ENCODE measurements around the gene TMEFF2. TPM values are rescaled to one million over a fixed set of nuclear protein-coding genes. Genes with fewer than 3 reads are reported as not detected.

The TMEFF2 gene
- total and polyA plus RNA-seq, 2 of the 4 experiments (the other 2 are of a cell fraction), result 1.3 to 3.0 TPM

GRCh38 chr2:192072778-192073177 lies 122.0 kb downstream of the TMEFF2 start:
- Histone ChIP-seq H3K56ac (ENCODE audit: extremely low read depth, insufficient read depth, low read length) (no peak overlapping the region), H4K5ac (ENCODE audit: low read depth, low read length) (no peak overlapping the region), H3K14ac (replicated peaks; ENCODE audit: low read depth, low read length) (no peak overlapping the region), H3K9me1 (ENCODE audit: insufficient read depth, low read length) (no peaks in the 10 kb centered on the region; the same call in 1 of the 2 replicates), H4K20me1 (ENCODE audit: insufficient read depth, low read length) (no peaks in the 10 kb centered on the region), H2BK15ac (ENCODE audit: low read depth, low read length) (no peak overlapping the region), H4K8ac (ENCODE audit: low read depth in 2 of 2, low read length in 2 of 2) (no peak overlapping the region), H2AK5ac (ENCODE audit: low read depth, low read length) (no peak overlapping the region), H3K23ac (ENCODE audit: low read depth, low read length) (no peak overlapping the region), H3K4ac (ENCODE audit: low read depth, low read length) (no peak overlapping the region), H3K9me3 (ENCODE audit: control insufficient read depth, insufficient read depth, low read length) (no peaks in the 10 kb centered on the region), H2AK9ac (replicated peaks; ENCODE audit: low read depth, low read length, poor library complexity) (no peak overlapping the region), H3K27me3 (ENCODE audit: control insufficient read depth, insufficient read depth, low read length) (no peaks in the 10 kb centered on the region), H3K18ac (ENCODE audit: low read depth, low read length) (no peak overlapping the region), H3K36me3 (ENCODE audit: control insufficient read depth, insufficient read depth, low read length) (no peaks in the 10 kb centered on the region), H3K9ac (ENCODE audit: low read depth, low read length) (no peak overlapping the region), H3K4me3 (ENCODE audit: insufficient read depth, low read depth, low read length) (no peak overlapping the region), H3K4me2 (ENCODE audit: low read depth, low read length) (no peak overlapping the region), H3K79me1 (ENCODE audit: low read depth in 1 of 2, low read length in 2 of 2) (no peaks in the 10 kb centered on the region), H2BK20ac (ENCODE audit: low read depth, low read length) (no peak overlapping the region), H4K91ac (ENCODE audit: insufficient read depth, low read depth, low read length) (no peak overlapping the region), H3K4me1 (ENCODE audit: control insufficient read depth, insufficient read depth, low read length) (no peaks in the 10 kb centered on the region), H2AFZ (replicated peaks; ENCODE audit: low read length, poor library complexity) (no peak overlapping the region), H3K27ac (ENCODE audit: insufficient read depth, low read length) (no peak overlapping the region), H2BK120ac (ENCODE audit: low read depth, low read length) (no peak overlapping the region), H2BK5ac (ENCODE audit: low read depth, low read length, poor library complexity, severe bottlenecking) (no peak overlapping the region)
- in situ Hi-C loops (cut with MboI; ENCODE audit: low sequenced_read_pairs), result no loop called here
- DNase-seq, result no peak
- intact Hi-C loops (cut with micrococcal nuclease), result no loop called here
- no peak for TF ChIP-seq RAD21 (IDR thresholded peaks at IDR 0.05; ENCODE audit: low read length)
- no peak for TF ChIP-seq RFX5 (IDR thresholded peaks at IDR 0.05; ENCODE audit: low read depth, low read length)
- TF ChIP-seq POLR2A (IDR thresholded peaks at IDR 0.05; ENCODE audit: low read depth, low read length), result no peak
- no peak for TF ChIP-seq ELK1 (IDR thresholded peaks at IDR 0.05; ENCODE audit: borderline replicate concordance, low read depth, low read length)
- TF ChIP-seq MXI1 (IDR thresholded peaks at IDR 0.05; ENCODE audit: borderline replicate concordance, low read depth, low read length), result no peak
- TF ChIP-seq BHLHE40 (IDR thresholded peaks at IDR 0.05; ENCODE audit: low read depth, low read length), result no peak
- TF ChIP-seq MAFK (IDR thresholded peaks at IDR 0.05; ENCODE audit: low read depth, low read length), result no peak
- no peak for TF ChIP-seq RCOR1 (IDR thresholded peaks at IDR 0.05; ENCODE audit: insufficient replicate concordance, low read length)
- no peak for TF ChIP-seq USF2 (IDR thresholded peaks at IDR 0.05; ENCODE audit: low read depth, low read length)
- TF ChIP-seq CTCF (conservative IDR thresholded peaks at IDR 0.05; ENCODE audit: low read depth, low read length), result no peak
- no peak for TF ChIP-seq FOS (IDR thresholded peaks at IDR 0.05; ENCODE audit: low read depth, low read length)
- no peak for TF ChIP-seq MAZ (IDR thresholded peaks at IDR 0.05; ENCODE audit: borderline replicate concordance, low read depth, low read length)
- TF ChIP-seq NFE2L2 (IDR thresholded peaks at IDR 0.05; ENCODE audit: low read depth, low read length), result no peak
- TF ChIP-seq CHD1 (IDR thresholded peaks at IDR 0.05; ENCODE audit: low read depth, low read length), result no peak
- no peak for TF ChIP-seq CEBPB (IDR thresholded peaks at IDR 0.05; ENCODE audit: low read depth, low read length)
- no peak for TF ChIP-seq SMC3 (IDR thresholded peaks at IDR 0.05; ENCODE audit: low read depth, low read length)
- BruUV-seq (replicated peaks), result no TSS peak
- no CpG with 5 or more reads among the region's 1 CpG for WGBS, 2 experiments (ENCODE audit: extremely low coverage in 2 of 2, insufficient read length in 1 of 2)
- dilution Hi-C loops (cut with HindIII; ENCODE audit: low sequenced_read_pairs, unreplicated experiment), result no loop called here
- POLR2A ChIA-PET (ENCODE audit: unreplicated experiment), result no interaction called here
- CTCF ChIA-PET, result interaction anchor here (0.6 kb wide), 1 partner anchor 147 kb away, joined by 3 read pairs; no protein-coding TSS in a partner anchor
- no peak for ATAC-seq (ENCODE audit: low read depth)

Data from IMR-90 (cell line).